ENCODE results near the gene ZFP64.
"Not testable (repeated sequence)": the region's sequence is repeated elsewhere in the genome, so short reads cannot be mapped to it uniquely, and the experiment has no call there.

ZFP64 gene

DNA sequence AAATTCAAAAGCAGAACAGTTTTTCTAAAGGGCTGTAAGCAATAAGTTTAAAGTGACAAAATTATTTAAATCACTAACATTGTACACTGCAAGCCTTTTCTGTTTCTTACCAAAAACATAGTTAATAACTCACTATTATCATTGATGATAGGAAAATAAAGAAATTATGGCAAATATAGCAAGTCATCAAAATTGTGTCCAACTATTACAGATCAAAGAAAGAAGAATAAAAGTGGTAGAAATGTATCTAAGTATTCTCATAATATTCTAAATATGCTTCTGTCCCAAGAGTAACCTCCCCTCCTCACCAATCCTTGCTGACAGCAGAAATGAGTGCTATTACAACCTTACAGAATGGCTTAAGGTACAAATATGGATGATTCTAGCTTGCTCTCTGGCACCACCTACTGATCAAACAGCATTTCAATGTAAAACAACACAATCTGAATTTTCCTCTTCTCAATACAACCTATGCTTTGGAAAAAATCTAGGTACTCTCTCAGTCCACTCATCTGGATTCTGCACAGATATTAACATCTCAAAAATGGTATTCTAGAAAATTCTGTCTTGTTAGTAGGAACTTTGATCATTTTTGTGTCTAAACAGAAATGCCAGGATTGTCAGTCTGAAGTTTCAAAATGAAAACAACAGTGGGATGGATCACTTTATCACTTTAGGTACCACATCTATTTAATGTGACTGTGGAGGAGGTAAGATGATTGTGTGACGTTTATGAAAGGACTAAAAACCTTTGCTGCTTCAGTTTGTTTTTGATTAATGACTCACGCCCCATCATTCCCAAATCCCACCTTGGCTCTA lies 40.9 kb downstream of the ZFP64 start:
- in situ Hi-C loops (cut with HindIII; ENCODE audit: low sequenced_read_pairs) = no loop called here
- no peak overlapping the region for H3K4me3 ChIP-seq (ENCODE audit: low read depth, low read length)
- DNase-seq (ENCODE audit: low read depth) = peak; percentile 38
- TF ChIP-seq, protein P1, sequence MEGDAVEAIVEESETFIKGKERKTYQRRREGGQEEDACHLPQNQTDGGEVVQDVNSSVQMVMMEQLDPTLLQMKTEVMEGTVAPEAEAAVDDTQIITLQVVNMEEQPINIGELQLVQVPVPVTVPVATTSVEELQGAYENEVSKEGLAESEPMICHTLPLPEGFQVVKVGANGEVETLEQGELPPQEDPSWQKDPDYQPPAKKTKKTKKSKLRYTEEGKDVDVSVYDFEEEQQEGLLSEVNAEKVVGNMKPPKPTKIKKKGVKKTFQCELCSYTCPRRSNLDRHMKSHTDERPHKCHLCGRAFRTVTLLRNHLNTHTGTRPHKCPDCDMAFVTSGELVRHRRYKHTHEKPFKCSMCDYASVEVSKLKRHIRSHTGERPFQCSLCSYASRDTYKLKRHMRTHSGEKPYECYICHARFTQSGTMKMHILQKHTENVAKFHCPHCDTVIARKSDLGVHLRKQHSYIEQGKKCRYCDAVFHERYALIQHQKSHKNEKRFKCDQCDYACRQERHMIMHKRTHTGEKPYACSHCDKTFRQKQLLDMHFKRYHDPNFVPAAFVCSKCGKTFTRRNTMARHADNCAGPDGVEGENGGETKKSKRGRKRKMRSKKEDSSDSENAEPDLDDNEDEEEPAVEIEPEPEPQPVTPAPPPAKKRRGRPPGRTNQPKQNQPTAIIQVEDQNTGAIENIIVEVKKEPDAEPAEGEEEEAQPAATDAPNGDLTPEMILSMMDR (IDR thresholded peaks at IDR 0.05; ENCODE audit: low read depth, low read length, missing control alignments) = peak; percentile 81

DNA sequence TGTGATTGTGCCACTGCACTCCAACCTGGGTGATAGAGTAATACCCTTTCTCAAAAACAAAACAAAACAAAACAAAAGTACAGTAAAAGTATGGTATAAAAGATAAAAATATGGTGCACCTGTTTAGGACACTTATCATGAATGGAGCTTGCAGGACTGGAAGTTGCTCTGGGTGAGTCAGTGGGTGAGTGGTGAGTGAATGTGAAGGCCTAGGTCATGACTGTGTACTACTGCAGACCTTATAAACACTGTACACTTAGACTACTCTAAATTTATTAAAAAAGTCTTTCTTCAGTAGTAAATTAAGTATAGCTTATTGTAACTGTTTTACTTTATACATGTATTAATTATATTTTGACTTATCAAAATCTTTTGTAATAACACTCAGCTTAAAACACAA lies 46.0 kb downstream of the ZFP64 start:
- no peak for DNase-seq (ENCODE audit: low read depth)
- TF ChIP-seq, protein P1 (IDR thresholded peaks at IDR 0.05; ENCODE audit: low read depth, low read length, missing control alignments) = no peak

DNA sequence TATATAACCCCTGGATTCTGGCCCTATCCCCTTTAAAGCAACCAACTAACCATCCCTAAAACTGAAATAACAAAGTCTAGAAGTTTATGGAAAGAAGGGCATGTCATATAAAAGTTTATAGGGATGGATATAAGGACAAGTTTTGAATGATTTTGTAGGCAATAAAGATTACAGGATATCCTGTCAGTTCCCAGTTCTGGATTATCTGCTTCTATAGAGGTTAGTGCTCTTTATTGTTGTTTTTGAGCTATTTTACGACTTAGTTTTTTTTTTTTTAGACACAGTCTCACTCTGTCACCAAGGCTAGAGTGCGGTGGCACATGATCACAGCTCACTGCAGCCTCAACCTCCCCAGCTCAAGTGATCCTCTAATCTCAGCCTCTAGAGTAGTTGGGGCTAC lies 48.3 kb downstream of the ZFP64 start:
- DNase-seq (ENCODE audit: low read depth) = no peak
- TF ChIP-seq, protein P1 (IDR thresholded peaks at IDR 0.05; ENCODE audit: low read depth, low read length, missing control alignments) = no peak
- in situ Hi-C loops (cut with HindIII; ENCODE audit: low sequenced_read_pairs) = no loop called here
- H3K4me3 ChIP-seq (ENCODE audit: low read depth, low read length) = no peak overlapping the region

More for the DNA sequence above, 46.0 kb downstream of the ZFP64 start:
- in situ Hi-C loops (cut with HindIII; ENCODE audit: low sequenced_read_pairs) = no loop called here
- H3K4me3 ChIP-seq (ENCODE audit: low read depth, low read length) = no peak overlapping the region

DNA sequence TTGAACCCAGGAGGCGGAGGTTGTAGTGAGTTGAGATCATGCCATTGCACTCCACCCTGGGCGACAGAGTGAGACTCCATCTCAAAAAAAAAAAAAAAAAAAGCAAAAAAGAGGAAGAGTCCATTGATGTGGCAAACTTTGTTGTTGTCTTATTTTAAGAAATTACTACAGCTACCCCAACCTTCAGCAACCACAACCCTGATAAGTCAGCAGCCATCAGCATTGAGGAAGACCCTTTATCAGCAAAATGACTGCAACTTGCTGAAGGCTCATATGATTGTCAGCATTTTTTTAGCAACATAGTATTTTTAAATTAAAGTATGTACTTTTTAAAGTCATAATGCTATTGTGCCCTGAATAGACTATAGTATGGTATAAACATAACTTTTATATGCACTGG lies 48.8 kb downstream of the ZFP64 start:
- no peak for DNase-seq (ENCODE audit: low read depth)
- no peak overlapping the region for H3K4me3 ChIP-seq (ENCODE audit: low read depth, low read length)
- in situ Hi-C loops (cut with HindIII; ENCODE audit: low sequenced_read_pairs) = no loop called here
- TF ChIP-seq, protein P1 (IDR thresholded peaks at IDR 0.05; ENCODE audit: low read depth, low read length, missing control alignments) = no peak

DNA sequence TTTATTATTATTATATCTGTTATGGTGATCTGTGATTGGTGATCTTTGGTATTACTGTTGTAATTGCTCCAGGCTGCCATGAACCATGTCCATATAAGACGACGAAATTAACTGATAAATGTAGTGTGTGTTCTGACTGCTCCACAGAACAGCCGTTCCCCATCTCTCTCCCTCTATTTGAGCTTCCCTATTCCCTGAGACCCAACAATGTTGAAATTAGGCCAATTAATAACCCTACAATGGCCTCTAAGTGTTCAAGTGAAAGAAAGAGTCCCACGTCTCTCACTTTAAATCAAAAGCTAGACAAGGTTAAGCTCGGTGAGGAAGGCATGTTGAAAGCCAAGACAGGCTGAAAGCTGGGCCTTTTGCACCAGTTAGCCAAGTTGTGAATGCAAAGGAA lies 51.6 kb downstream of the ZFP64 start:
- TF ChIP-seq, protein P1 (IDR thresholded peaks at IDR 0.05; ENCODE audit: low read depth, low read length, missing control alignments) = no peak
- H3K4me3 ChIP-seq (ENCODE audit: low read depth, low read length) = no peak overlapping the region
- DNase-seq (ENCODE audit: low read depth) = no peak
- in situ Hi-C loops (cut with HindIII; ENCODE audit: low sequenced_read_pairs) = loop anchor here (5.0 kb wide), 1 partner anchor 38 kb away; no protein-coding TSS in a partner anchor

DNA sequence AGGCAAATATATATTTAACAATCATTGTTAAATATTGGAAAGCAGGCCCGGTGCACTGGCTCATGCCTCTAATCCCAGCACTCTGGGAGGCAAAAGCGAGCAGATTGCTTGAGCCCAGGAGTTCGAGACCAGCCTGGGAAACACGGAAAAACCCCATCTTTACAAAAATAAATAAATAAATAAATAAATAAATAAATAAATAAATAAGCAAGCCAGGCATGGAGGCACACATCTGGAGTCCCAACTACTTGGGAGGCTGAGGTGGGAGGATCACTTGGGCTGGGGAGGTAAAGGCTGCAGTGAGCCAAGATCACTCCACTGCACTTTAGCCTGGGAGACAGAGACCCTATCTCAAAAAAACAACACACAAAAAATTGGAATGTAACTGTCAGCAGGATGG lies 53.7 kb downstream of the ZFP64 start:
- in situ Hi-C loops (cut with HindIII; ENCODE audit: low sequenced_read_pairs) = loop anchor here (5.0 kb wide), 1 partner anchor 36 kb away; no protein-coding TSS in a partner anchor

DNA sequence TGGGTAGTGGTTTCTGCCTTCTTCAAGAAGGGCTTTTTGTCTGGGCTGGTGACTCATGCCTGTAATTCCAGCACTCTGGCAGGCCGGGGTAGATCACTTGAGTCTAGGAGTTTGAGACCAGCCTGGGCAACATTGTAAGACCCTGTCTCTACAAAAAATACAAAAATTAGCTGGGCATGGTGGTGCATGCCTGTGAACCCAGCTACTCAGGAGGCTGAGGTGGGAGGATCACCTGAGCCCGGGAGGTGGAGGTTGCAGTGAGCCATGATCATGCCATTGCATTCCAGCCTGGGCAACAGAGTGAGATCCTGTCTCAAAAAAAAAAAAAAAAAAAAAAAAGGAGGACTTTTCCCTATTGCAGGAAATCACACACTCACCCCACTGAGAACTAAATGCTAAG lies 57.9 kb downstream of the ZFP64 start:
- DNase-seq (ENCODE audit: low read depth); in situ Hi-C loops (cut with HindIII; ENCODE audit: low sequenced_read_pairs); H3K4me3 ChIP-seq (ENCODE audit: low read depth, low read length): not testable (repeated sequence)

More for the DNA sequence above, 53.7 kb downstream of the ZFP64 start:
- no peak overlapping the region for H3K4me3 ChIP-seq (ENCODE audit: low read depth, low read length)
- TF ChIP-seq, protein P1 (IDR thresholded peaks at IDR 0.05; ENCODE audit: low read depth, low read length, missing control alignments) = no peak
- DNase-seq (ENCODE audit: low read depth) = no peak
